Fibroblast of pulmonary artery (primary cell): Measurements from ENCODE around the gene ZC2HC1C.
A peak's percentile ranks its signal among the peaks of the same experiment; 100 is the strongest.

Source experiments
- DNase-seq: peaks from one replicate; pipeline ENCODE4 v3.0.0-alpha.2; 2010; ENCODE audit warnings: low read depth
- H3K4me3 ChIP-seq: replicated peaks from 2 replicates; pipeline ENCODE4 v1.5.1; 2011; ENCODE audit warnings: low read depth, mild to moderate bottlenecking, control low read depth, low read length, moderate library complexity
- TF ChIP-seq, protein P1 (sequence below): IDR thresholded peaks from 2 replicates; pipeline ENCODE4 v1.5.1; 2011; ENCODE audit warnings: mild to moderate bottlenecking, control low read depth, low read length, inconsistent platforms; ENCODE audit errors: missing control alignments

Gene ZC2HC1C

GRCh38 chr14:75046275-75046674 lies 23.2 kb upstream of the ZC2HC1C start:
- TF ChIP-seq, protein P1, sequence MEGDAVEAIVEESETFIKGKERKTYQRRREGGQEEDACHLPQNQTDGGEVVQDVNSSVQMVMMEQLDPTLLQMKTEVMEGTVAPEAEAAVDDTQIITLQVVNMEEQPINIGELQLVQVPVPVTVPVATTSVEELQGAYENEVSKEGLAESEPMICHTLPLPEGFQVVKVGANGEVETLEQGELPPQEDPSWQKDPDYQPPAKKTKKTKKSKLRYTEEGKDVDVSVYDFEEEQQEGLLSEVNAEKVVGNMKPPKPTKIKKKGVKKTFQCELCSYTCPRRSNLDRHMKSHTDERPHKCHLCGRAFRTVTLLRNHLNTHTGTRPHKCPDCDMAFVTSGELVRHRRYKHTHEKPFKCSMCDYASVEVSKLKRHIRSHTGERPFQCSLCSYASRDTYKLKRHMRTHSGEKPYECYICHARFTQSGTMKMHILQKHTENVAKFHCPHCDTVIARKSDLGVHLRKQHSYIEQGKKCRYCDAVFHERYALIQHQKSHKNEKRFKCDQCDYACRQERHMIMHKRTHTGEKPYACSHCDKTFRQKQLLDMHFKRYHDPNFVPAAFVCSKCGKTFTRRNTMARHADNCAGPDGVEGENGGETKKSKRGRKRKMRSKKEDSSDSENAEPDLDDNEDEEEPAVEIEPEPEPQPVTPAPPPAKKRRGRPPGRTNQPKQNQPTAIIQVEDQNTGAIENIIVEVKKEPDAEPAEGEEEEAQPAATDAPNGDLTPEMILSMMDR = no peak

GRCh38 chr14:75046899-75047298 lies 22.5 kb upstream of the ZC2HC1C start:
- no peak overlapping the region for H3K4me3 ChIP-seq
- peak; percentile 18 for DNase-seq
- TF ChIP-seq, protein P1 = no peak

More at GRCh38 chr14:75046275-75046674, 23.2 kb upstream of the ZC2HC1C start:
- H3K4me3 ChIP-seq = no peak overlapping the region
- no peak for DNase-seq

DNA sequence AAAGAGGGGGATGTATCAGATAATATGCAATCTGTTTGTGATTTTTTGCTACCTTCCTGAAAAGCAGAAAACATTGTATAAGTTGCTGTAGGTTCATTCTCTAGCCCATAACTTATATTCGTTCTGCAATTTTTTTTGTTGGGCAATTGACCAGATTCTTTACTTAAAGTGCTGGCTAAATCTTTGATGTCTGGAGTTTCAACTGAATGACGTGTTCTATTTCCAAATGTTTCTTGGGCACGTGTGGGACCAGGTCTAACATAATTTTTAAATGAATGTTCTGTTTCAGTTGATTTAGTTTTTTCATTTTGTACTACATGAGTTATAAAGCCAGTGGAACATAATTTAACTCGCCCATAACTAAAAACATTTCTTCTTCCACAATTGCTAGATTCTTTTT lies 21.9 kb upstream of the ZC2HC1C start:
- TF ChIP-seq, protein P1 = no peak
- no peak for DNase-seq
- H3K4me3 ChIP-seq = no peak overlapping the region

- DNase-seq = no peak
- TF ChIP-seq, protein P1 = no peak
These were observed 21.3 kb upstream of the ZC2HC1C start for GRCh38 chr14:75048101-75048500.

DNA sequence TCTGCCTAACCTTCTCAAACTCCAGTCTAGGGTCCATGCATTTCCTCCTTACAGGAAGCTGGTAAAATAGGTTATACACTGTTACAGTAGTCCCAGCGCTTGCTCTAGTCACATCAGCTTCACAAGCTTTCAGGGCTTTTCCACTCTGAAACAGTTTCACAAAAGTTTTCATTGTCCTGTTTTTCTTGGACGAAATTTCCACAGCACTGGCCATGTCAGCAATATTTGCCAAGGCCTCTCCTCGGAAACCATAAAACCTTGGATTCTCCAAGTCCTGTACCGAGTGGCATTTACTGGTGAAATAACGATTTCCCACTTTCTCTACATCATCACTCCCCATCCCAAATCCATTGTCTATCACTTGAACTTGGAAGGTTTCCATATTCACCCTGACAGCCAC lies 20.3 kb upstream of the ZC2HC1C start:
- no peak overlapping the region for H3K4me3 ChIP-seq
- no peak for DNase-seq
- TF ChIP-seq, protein P1 = no peak

More at GRCh38 chr14:75048101-75048500, 21.3 kb upstream of the ZC2HC1C start:
- no peak overlapping the region for H3K4me3 ChIP-seq

GRCh38 chr14:75049731-75050201 lies 19.7 kb upstream of the ZC2HC1C start:
- TF ChIP-seq, protein P1 = no peak
- peak; percentile 33 for DNase-seq
- H3K4me3 ChIP-seq = no peak overlapping the region

DNA sequence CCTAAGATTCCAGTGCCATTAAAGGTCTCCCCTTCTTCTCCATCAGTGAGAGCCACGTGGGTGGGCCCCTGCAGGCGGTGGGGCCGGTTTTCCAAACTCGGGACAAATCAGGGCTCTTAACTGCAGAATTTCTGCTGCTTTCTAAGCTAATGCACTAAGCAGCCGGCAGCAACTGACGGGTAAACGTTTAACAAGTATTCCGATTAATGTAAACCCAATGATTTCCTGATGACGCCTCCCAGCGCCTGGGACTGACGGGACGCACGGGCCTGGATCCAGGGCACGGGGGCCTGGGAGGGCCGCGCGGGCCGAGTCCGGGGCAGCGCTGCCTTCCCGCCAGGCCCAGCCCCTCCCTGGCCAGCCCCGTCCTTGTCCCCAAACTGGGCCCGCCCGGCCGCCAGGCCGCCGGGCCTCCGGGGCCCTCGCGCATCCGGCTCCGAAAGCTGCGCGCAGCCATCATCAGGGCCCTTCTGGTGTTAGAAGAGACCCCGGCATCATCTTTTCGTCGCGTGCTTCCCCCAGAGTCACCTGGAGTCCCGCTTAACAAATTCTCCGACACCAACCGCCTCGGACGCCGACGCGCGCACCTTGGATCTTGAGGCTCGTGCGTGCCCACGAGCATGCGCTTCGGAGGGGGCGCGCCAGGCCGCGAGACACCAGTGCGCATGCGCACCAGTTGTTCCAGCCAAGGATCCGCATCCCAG lies 18.4 kb upstream of the ZC2HC1C start, which contains the start of gene MLH3:
TSS of gene MLH3 (minus strand) at position 616 of the 704 bp plus-strand sequence. CDS start 1,812 bp downstream, outside the sequence.
- DNase-seq = peak; percentile 82
- peak within 1 kb of the TSS; percentile 57 for H3K4me3 ChIP-seq
- TF ChIP-seq, protein P1 = no peak
